Esophagus muscularis mucosa (tissue), 4 donors: ENCODE results near the gene PCDH11Y. TPM values are rescaled to one million over a fixed set of nuclear protein-coding genes. Genes with fewer than 3 reads are reported as not detected.
"Not testable (repeated sequence)": the region's sequence is repeated elsewhere in the genome, so short reads cannot be mapped to it uniquely, and the experiment has no call there.

ENCODE experiments used
- DNase-seq: peaks from one replicate; pipeline ENCODE4 v3.0.0-alpha.2; 2017; ENCODE audit errors: extremely low spot score
- H3K27ac ChIP-seq, 4 donors: fragments of 200-600 bp; sonication (generic); replicated peaks in 1 of 4; 1 replicate in 3 of 4; 2 replicates in 1 of 4; pipeline ENCODE4 v1.5.1; 2016 to 2019; ENCODE audit warnings: mild to moderate bottlenecking in 1 of 4
- H3K27me3 ChIP-seq, 4 donors: fragments of 200-600 bp; sonication (generic); one replicate each; pipeline versions ENCODE4 v1.5.1 to v1.6.0; 2016 to 2019
- H3K36me3 ChIP-seq, 4 donors: fragments of 200-600 bp; sonication (generic); one replicate each; pipeline ENCODE4 v1.5.1; 2016 to 2019
- H3K4me1 ChIP-seq, 4 donors: fragments of 200-600 bp; sonication (generic); one replicate each; pipeline ENCODE4 v1.5.1; 2016 to 2019
- H3K4me3 ChIP-seq, 4 donors: fragments of 200-600 bp; sonication (generic); 1 replicate in 2 of 4; 2 replicates in 2 of 4; pipeline ENCODE4 v1.5.1; 2016 to 2019; ENCODE audit warnings: mild to moderate bottlenecking in 4 of 4, moderate library complexity in 1 of 4
- H3K9me3 ChIP-seq, 4 donors: fragments of 200-600 bp; sonication (generic); 1 replicate in 3 of 4; 2 replicates in 1 of 4; pipeline ENCODE4 v1.5.1; 2016 to 2019
- CTCF ChIP-seq, 3 experiments: fragments of 200-600 bp in 2 of 3; fragments of 450-650 bp in 1 of 3; sonication (generic) in 2 of 3; IDR thresholded peaks; one replicate each; pipeline ENCODE4 v1.5.1; 2017 to 2019; ENCODE audit warnings: antibody characterized with exemption in 3 of 3, mild to moderate bottlenecking in 2 of 3, moderate library complexity in 1 of 3
- WGBS: methylation state at CpG from one replicate; pipeline ENCODE4 v1.1.5; 2018; 5-methylcytosine and 5-hydroxymethylcytosine counted together
- intact Hi-C: fragments of 100-400 bp; cut with DNase I; formaldehyde crosslinking; loops from one replicate; pipeline ENCODE4 v1.15.1; 2023
- total RNA-seq, 4 donors: library from RNA; depleted of rRNA; stranded (reverse); fragments of >200 nt; gene quantifications; one replicate each; pipeline versions ENCODE4 v1.1.0 to v1.2.1, GENCODE V29; 2016

Gene PCDH11Y
- under 1 TPM in 2 of 4 donors, not detected in 2; under 0.01 to 0.33 TPM for total RNA-seq

- intact Hi-C loops, H3K9me3 ChIP-seq, H3K4me1 ChIP-seq, DNase-seq, H3K27ac ChIP-seq, H3K36me3 ChIP-seq: not testable (repeated sequence)
- no CpG with 5 or more reads among the region's 21 CpGs for WGBS
- H3K4me3 ChIP-seq: peak within 1 kb of the TSS in 2 of 4 donors; percentile 22 to 24
- peaks cover 0 to 17% (median 0%) of the 10 kb centered on the region in 4 donors for H3K27me3 ChIP-seq
These were observed at the start of gene PCDH11Y for GRCh38 chrY:5000057-5000456. Gene PCDH11Y (plus strand): TSS chrY:5000296. CDS start chrY:5057100, 56,804 bp downstream.

- H3K27me3 ChIP-seq, H3K4me1 ChIP-seq, H3K36me3 ChIP-seq, H3K27ac ChIP-seq, H3K9me3 ChIP-seq, DNase-seq, H3K4me3 ChIP-seq, intact Hi-C loops: not testable (repeated sequence)
- WGBS: no CpG with 5 or more reads among the region's 4 CpGs
These were observed 32.2 kb upstream of the PCDH11Y start for GRCh38 chrY:4967894-4968293.

GRCh38 chrY:4991743-4992400, 8.2 kb upstream of the PCDH11Y start:
- H3K27ac ChIP-seq, H3K4me3 ChIP-seq, DNase-seq, H3K9me3 ChIP-seq, H3K36me3 ChIP-seq, intact Hi-C loops, H3K4me1 ChIP-seq, H3K27me3 ChIP-seq: not testable (repeated sequence)
- no CpG with 5 or more reads among the region's 8 CpGs for WGBS
- TF ChIP-seq CTCF (IDR thresholded peaks at IDR 0.05): peak in 1 of 3 experiments; percentile 3

GRCh38 chrY:4994892-4995291, 5.2 kb upstream of the PCDH11Y start:
- H3K9me3 ChIP-seq, H3K36me3 ChIP-seq, H3K27ac ChIP-seq, H3K4me3 ChIP-seq, H3K4me1 ChIP-seq, DNase-seq, intact Hi-C loops, H3K27me3 ChIP-seq: not testable (repeated sequence)
- WGBS: no CpG with 5 or more reads among the region's 5 CpGs

- H3K27ac ChIP-seq, DNase-seq, H3K36me3 ChIP-seq, intact Hi-C loops, H3K4me3 ChIP-seq, H3K4me1 ChIP-seq, H3K9me3 ChIP-seq: not testable (repeated sequence)
- peaks cover 0 to 17% (median 0%) of the 10 kb centered on the region in 4 donors for H3K27me3 ChIP-seq
- 0% methylated on average over 5 of the region's 55 CpGs for WGBS
These were observed 2.5 kb downstream of the PCDH11Y start for GRCh38 chrY:5002476-5003184.

GRCh38 chrY:5038972-5039523, 39.0 kb downstream of the PCDH11Y start:
- DNase-seq, H3K27ac ChIP-seq, H3K4me3 ChIP-seq, H3K27me3 ChIP-seq, intact Hi-C loops, H3K36me3 ChIP-seq, H3K4me1 ChIP-seq, H3K9me3 ChIP-seq: not testable (repeated sequence)

GRCh38 chrY:5083017-5083416, 82.9 kb downstream of the PCDH11Y start:
- H3K36me3 ChIP-seq, H3K27me3 ChIP-seq, H3K27ac ChIP-seq, H3K9me3 ChIP-seq, H3K4me1 ChIP-seq, DNase-seq, H3K4me3 ChIP-seq, intact Hi-C loops: not testable (repeated sequence)
- WGBS: no CpG with 5 or more reads among the region's 3 CpGs

- H3K36me3 ChIP-seq, intact Hi-C loops, H3K4me3 ChIP-seq, H3K27ac ChIP-seq, H3K27me3 ChIP-seq, DNase-seq, H3K4me1 ChIP-seq, H3K9me3 ChIP-seq: not testable (repeated sequence)
- no CpG with 5 or more reads among the region's 2 CpGs for WGBS
These were observed 182.9 kb downstream of the PCDH11Y start for GRCh38 chrY:5182998-5183397.

- intact Hi-C loops, H3K4me3 ChIP-seq, DNase-seq, H3K9me3 ChIP-seq, H3K36me3 ChIP-seq, H3K27me3 ChIP-seq, H3K27ac ChIP-seq, H3K4me1 ChIP-seq: not testable (repeated sequence)
- no CpG with 5 or more reads among the region's 2 CpGs for WGBS
These were observed 215.0 kb downstream of the PCDH11Y start for GRCh38 chrY:5215116-5215515.

- H3K36me3 ChIP-seq, H3K4me3 ChIP-seq, H3K4me1 ChIP-seq, H3K27ac ChIP-seq, H3K9me3 ChIP-seq, H3K27me3 ChIP-seq, intact Hi-C loops, DNase-seq: not testable (repeated sequence)
- WGBS: no CpG with 5 or more reads among the region's 7 CpGs
These were observed 324.8 kb downstream of the PCDH11Y start for GRCh38 chrY:5324931-5325330.

- H3K27me3 ChIP-seq, H3K9me3 ChIP-seq, H3K27ac ChIP-seq, H3K36me3 ChIP-seq, DNase-seq, H3K4me1 ChIP-seq, intact Hi-C loops, H3K4me3 ChIP-seq: not testable (repeated sequence)
- no CpG with 5 or more reads among the region's 3 CpGs for WGBS
These were observed 342.1 kb downstream of the PCDH11Y start for GRCh38 chrY:5342220-5342619.

GRCh38 chrY:5543705-5544104, 543.6 kb downstream of the PCDH11Y start:
- H3K4me1 ChIP-seq, intact Hi-C loops, H3K27me3 ChIP-seq, H3K4me3 ChIP-seq, H3K36me3 ChIP-seq, H3K9me3 ChIP-seq, DNase-seq, H3K27ac ChIP-seq: not testable (repeated sequence)
